Ovary (tissue), 3 donors: Measurements from ENCODE around the gene QTRT2.

Experiments
- CTCF ChIP-seq, 3 donors: fragments of 450-650 bp in 2 of 3; fragments of 200-600 bp in 1 of 3; IDR thresholded peaks; one replicate each; pipeline versions ENCODE4 v1.5.1 to v1.8.0; 2016 to 2022; ENCODE audit warnings: antibody characterized with exemption in 3 of 3, mild to moderate bottlenecking in 1 of 3
- EP300 ChIP-seq: sonication (generic); formaldehyde crosslinking; IDR thresholded peaks from one replicate; pipeline ENCODE4 v1.6.1; 2017; ENCODE audit warnings: antibody characterized with exemption
- POLR2A ChIP-seq: fragments of 450-650 bp; IDR thresholded peaks from one replicate; pipeline ENCODE4 v1.6.1; 2017; ENCODE audit warnings: antibody characterized with exemption, mild to moderate bottlenecking, moderate library complexity
- donor health status: DM: no; HTN: no; CAD: no.

- TF ChIP-seq POLR2A (no peak), CTCF (IDR thresholded peaks at IDR 0.05) (no peak), EP300 (no peak)
These were observed 11.8 kb downstream of the QTRT2 start for GRCh38 chr3:114068336-114068735.
